Suprapubic skin (tissue), 3 donors: ENCODE measurements around the gene KCTD20.

ENCODE experiments used
- CTCF ChIP-seq, 2 donors: fragments of 200-600 bp in 1 of 2; fragments of 450-650 bp in 1 of 2; sonication (generic) in 1 of 2; IDR thresholded peaks; one replicate each; pipeline ENCODE4 v1.5.1; 2016 to 2019; ENCODE audit warnings: antibody characterized with exemption in 2 of 2, mild to moderate bottlenecking in 1 of 2, moderate library complexity in 1 of 2
- EP300 ChIP-seq: sonication (generic); formaldehyde crosslinking; IDR thresholded peaks from one replicate; pipeline ENCODE4 v1.6.1; 2017; ENCODE audit warnings: antibody characterized with exemption
- POLR2A ChIP-seq, 2 donors: fragments of 450-650 bp; IDR thresholded peaks; one replicate each; pipeline ENCODE4 v1.6.1; 2017; ENCODE audit warnings: antibody characterized with exemption in 2 of 2, mild to moderate bottlenecking in 2 of 2, moderate library complexity in 2 of 2

GRCh38 chr6:36524871-36525270 is 82.1 kb downstream of the KCTD20 start:
- TF ChIP-seq CTCF (IDR thresholded peaks at IDR 0.05) (no peak), EP300 (no peak), POLR2A (IDR thresholded peaks at IDR 0.05) (no peak)
